Esophagus muscularis mucosa (tissue), 4 donors: ENCODE measurements around the gene ANKRD34C. TPM values are rescaled to one million over a fixed set of nuclear protein-coding genes. Genes with fewer than 3 reads are reported as not detected.

Experiments
- DNase-seq: peaks from one replicate; pipeline ENCODE4 v3.0.0-alpha.2; 2017; ENCODE audit errors: extremely low spot score
- H3K27ac ChIP-seq, 4 donors: fragments of 200-600 bp; sonication (generic); replicated peaks in 1 of 4; 1 replicate in 3 of 4; 2 replicates in 1 of 4; pipeline ENCODE4 v1.5.1; 2016 to 2019; ENCODE audit warnings: mild to moderate bottlenecking in 1 of 4
- H3K27me3 ChIP-seq, 4 donors: fragments of 200-600 bp; sonication (generic); one replicate each; pipeline versions ENCODE4 v1.5.1 to v1.6.0; 2016 to 2019
- H3K36me3 ChIP-seq, 4 donors: fragments of 200-600 bp; sonication (generic); one replicate each; pipeline ENCODE4 v1.5.1; 2016 to 2019
- H3K4me1 ChIP-seq, 4 donors: fragments of 200-600 bp; sonication (generic); one replicate each; pipeline ENCODE4 v1.5.1; 2016 to 2019
- H3K4me3 ChIP-seq, 4 donors: fragments of 200-600 bp; sonication (generic); 1 replicate in 2 of 4; 2 replicates in 2 of 4; pipeline ENCODE4 v1.5.1; 2016 to 2019; ENCODE audit warnings: mild to moderate bottlenecking in 4 of 4, moderate library complexity in 1 of 4
- H3K9me3 ChIP-seq, 4 donors: fragments of 200-600 bp; sonication (generic); 1 replicate in 3 of 4; 2 replicates in 1 of 4; pipeline ENCODE4 v1.5.1; 2016 to 2019
- CTCF ChIP-seq, 3 experiments: fragments of 200-600 bp in 2 of 3; fragments of 450-650 bp in 1 of 3; sonication (generic) in 2 of 3; IDR thresholded peaks; one replicate each; pipeline ENCODE4 v1.5.1; 2017 to 2019; ENCODE audit warnings: antibody characterized with exemption in 3 of 3, mild to moderate bottlenecking in 2 of 3, moderate library complexity in 1 of 3
- EP300 ChIP-seq: sonication (generic); formaldehyde crosslinking; IDR thresholded peaks from one replicate; pipeline ENCODE4 v1.6.1; 2017; ENCODE audit warnings: antibody characterized with exemption
- POLR2A ChIP-seq: fragments of 450-650 bp; IDR thresholded peaks from one replicate; pipeline ENCODE4 v1.6.1; 2017; ENCODE audit warnings: antibody characterized with exemption, moderate library complexity, mild to moderate bottlenecking, low read depth
- POLR2AphosphoS5 ChIP-seq, 2 donors: sonication (generic); formaldehyde crosslinking; IDR thresholded peaks; one replicate each; pipeline ENCODE4 v1.6.1; 2017; ENCODE audit warnings: antibody characterized with exemption in 2 of 2
- WGBS: methylation state at CpG from one replicate; pipeline ENCODE4 v1.1.5; 2018; 5-methylcytosine and 5-hydroxymethylcytosine counted together
- intact Hi-C: fragments of 100-400 bp; cut with DNase I; formaldehyde crosslinking; loops from one replicate; pipeline ENCODE4 v1.15.1; 2023
- total RNA-seq, 4 donors: library from RNA; depleted of rRNA; stranded (reverse); fragments of >200 nt; gene quantifications; one replicate each; pipeline versions ENCODE4 v1.1.0 to v1.2.1, GENCODE V29; 2016

ANKRD34C gene
- total RNA-seq, 4 donors from 2014 or later: not detected

- no peak for TF ChIP-seq POLR2A
- no peak for TF ChIP-seq CTCF (IDR thresholded peaks at IDR 0.05)
- no peak for TF ChIP-seq EP300
- TF ChIP-seq POLR2AphosphoS5 (IDR thresholded peaks at IDR 0.05): no peak
- H3K4me3 ChIP-seq: no peak overlapping the region
- DNase-seq: peak; percentile 19
- no peaks in the 10 kb centered on the region for H3K36me3 ChIP-seq
- no peak overlapping the region for H3K27ac ChIP-seq
- intact Hi-C loops: no loop called here
- 60% methylated on average over 4 of the region's 4 CpGs for WGBS
- no peaks in the 10 kb centered on the region for H3K9me3 ChIP-seq
- H3K4me1 ChIP-seq: no peaks in the 10 kb centered on the region
- H3K27me3 ChIP-seq: peaks cover 0 to 16% (median 0%) of the 10 kb centered on the region in 4 donors
These were observed 14.1 kb downstream of the ANKRD34C start for GRCh38 chr15:79296583-79296982.

- H3K27me3 ChIP-seq: peaks cover 0 to 11% (median 0%) of the 10 kb centered on the region in 4 donors
- intact Hi-C loops: no loop called here
- H3K9me3 ChIP-seq: no peaks in the 10 kb centered on the region
- H3K36me3 ChIP-seq: no peaks in the 10 kb centered on the region
- 80% methylated on average over 7 of the region's 7 CpGs for WGBS
- TF ChIP-seq POLR2A (no peak), POLR2AphosphoS5 (IDR thresholded peaks at IDR 0.05) (no peak), EP300 (no peak), CTCF (IDR thresholded peaks at IDR 0.05) (no peak)
- H3K4me3 ChIP-seq: no peak overlapping the region
- DNase-seq: peak; percentile 50
- H3K4me1 ChIP-seq: no peaks in the 10 kb centered on the region
- no peak overlapping the region for H3K27ac ChIP-seq
These were observed 16.8 kb downstream of the ANKRD34C start for GRCh38 chr15:79299126-79299840.

GRCh38 chr15:79299841-79300235 is 17.3 kb downstream of the ANKRD34C start:
- H3K4me3 ChIP-seq: no peak overlapping the region
- WGBS: 65% methylated on average over 1 of the region's 1 CpG
- TF ChIP-seq POLR2A (no peak), POLR2AphosphoS5 (IDR thresholded peaks at IDR 0.05) (no peak), EP300 (no peak), CTCF (IDR thresholded peaks at IDR 0.05) (no peak)
- no peaks in the 10 kb centered on the region for H3K4me1 ChIP-seq
- peaks cover 0 to 14% (median 0%) of the 10 kb centered on the region in 4 donors for H3K27me3 ChIP-seq
- H3K9me3 ChIP-seq: no peaks in the 10 kb centered on the region
- H3K27ac ChIP-seq: no peak overlapping the region
- H3K36me3 ChIP-seq: no peaks in the 10 kb centered on the region
- intact Hi-C loops: no loop called here
- DNase-seq: no peak

- no peak for DNase-seq
- intact Hi-C loops: no loop called here
- Histone ChIP-seq H3K9me3 (no peaks in the 10 kb centered on the region), H3K27me3 (peaks cover 0 to 8% (median 0%) of the 10 kb centered on the region in 4 donors), H3K27ac (no peak overlapping the region), H3K36me3 (no peaks in the 10 kb centered on the region), H3K4me3 (no peak overlapping the region), H3K4me1 (peaks cover 12 to 20% (median 19%) of the 10 kb centered on the region in 4 donors)
- 28% methylated on average over 4 of the region's 4 CpGs for WGBS
- no peak for TF ChIP-seq EP300
- no peak for TF ChIP-seq CTCF (IDR thresholded peaks at IDR 0.05)
- no peak for TF ChIP-seq POLR2A
- TF ChIP-seq POLR2AphosphoS5 (IDR thresholded peaks at IDR 0.05): no peak
These were observed 24.7 kb downstream of the ANKRD34C start for GRCh38 chr15:79307251-79307650.
